Liver (tissue), 9 donors: ENCODE results near the gene RTN3. TPM values are rescaled to one million over a fixed set of nuclear protein-coding genes. Genes with fewer than 3 reads are reported as not detected.

Experiments
- DNase-seq: peaks from one replicate; pipeline ENCODE4 v3.0.0-alpha.2; 2017; ENCODE audit warnings: low spot score
- H3K27ac ChIP-seq, 2 donors: one replicate each; pipeline ENCODE4 v1.7.0; 2013; ENCODE audit warnings: inconsistent platforms in 2 of 2, low read length in 2 of 2, control low read depth in 1 of 2, low read depth in 1 of 2, mild to moderate bottlenecking in 1 of 2
- H3K27me3 ChIP-seq, 4 donors: one replicate each; pipeline versions ENCODE4 v1.6.1 to v1.7.0; 2013; ENCODE audit warnings: low read length in 3 of 4, inconsistent platforms in 1 of 4, mild to moderate bottlenecking in 1 of 4, moderate library complexity in 1 of 4; ENCODE audit not compliant: control insufficient read depth in 4 of 4, insufficient read depth in 4 of 4
- H3K36me3 ChIP-seq, 4 donors: one replicate each; pipeline versions ENCODE4 v1.6.1 to v1.7.0; 2013; ENCODE audit warnings: low read length in 3 of 4, mild to moderate bottlenecking in 3 of 4, low read depth in 1 of 4, moderate library complexity in 1 of 4; ENCODE audit not compliant: control insufficient read depth in 4 of 4, insufficient read depth in 3 of 4
- H3K4me1 ChIP-seq, 4 donors: one replicate each; pipeline versions ENCODE4 v1.6.1 to v1.7.0; 2013; ENCODE audit warnings: low read length in 3 of 4, mild to moderate bottlenecking in 3 of 4, moderate library complexity in 1 of 4; ENCODE audit not compliant: control insufficient read depth in 4 of 4, insufficient read depth in 4 of 4
- H3K4me3 ChIP-seq, 3 donors: one replicate each; pipeline versions ENCODE4 v1.6.1 to v1.7.0; 2013; ENCODE audit warnings: low read length in 3 of 3, control low read depth in 1 of 3, low read depth in 1 of 3, mild to moderate bottlenecking in 1 of 3
- H3K9ac ChIP-seq, 2 donors: one replicate each; pipeline ENCODE4 v1.7.0; 2013; ENCODE audit warnings: low read length in 2 of 2, mild to moderate bottlenecking in 2 of 2, moderate library complexity in 2 of 2, control low read depth in 1 of 2, low read depth in 1 of 2
- H3K9me3 ChIP-seq, 4 donors: one replicate each; pipeline versions ENCODE4 v1.6.1 to v1.7.0; 2013; ENCODE audit warnings: low read length in 3 of 4; ENCODE audit not compliant: control insufficient read depth in 4 of 4
- FOXA2 ChIP-seq: IDR thresholded peaks from 2 replicates; pipeline ENCODE4 v1.6.1; 2016; ENCODE audit warnings: antibody characterized with exemption
- GABPA ChIP-seq, 2 donors: IDR thresholded peaks in 1 of 2; conservative IDR thresholded peaks in 1 of 2; 2 replicates each; pipeline ENCODE4 v1.6.1; 2016; ENCODE audit warnings: antibody characterized with exemption in 2 of 2, mild to moderate bottlenecking in 1 of 2, moderate library complexity in 1 of 2
- HNF4A ChIP-seq, 2 donors: conservative IDR thresholded peaks; 2 replicates each; pipeline ENCODE4 v1.6.1; 2016; ENCODE audit warnings: antibody characterized with exemption in 2 of 2, mild to moderate bottlenecking in 2 of 2
- HNF4G ChIP-seq: IDR thresholded peaks from 2 replicates; pipeline ENCODE4 v1.6.1; 2016; ENCODE audit warnings: antibody characterized with exemption
- REST ChIP-seq: IDR thresholded peaks from 2 replicates; pipeline ENCODE4 v1.6.1; 2016; ENCODE audit warnings: antibody characterized with exemption, mild to moderate bottlenecking
- TAF1 ChIP-seq: conservative IDR thresholded peaks from 2 replicates; pipeline ENCODE4 v1.6.1; 2016; ENCODE audit warnings: antibody characterized with exemption, mild to moderate bottlenecking
- WGBS: extraction: QIAGEN DNeasy Blood & Tissue Kit; methylation state at CpG from one replicate; pipeline ENCODE4 v1.1.7; 2013; 5-methylcytosine and 5-hydroxymethylcytosine counted together
- polyA plus RNA-seq, 2 donors: library from polyadenylated mRNA; stranded (reverse) in 1 of 2; unstranded in 1 of 2; fragments of 200-250 nt in 1 of 2; fragments of >200 nt in 1 of 2; fragmentation: Nextera tagmentation in 1 of 2; extraction: Ambion mirVana in 1 of 2; gene quantifications; one replicate each; pipeline versions ENCODE4 v1.2.1 to v1.2.3, GENCODE V29; 2013 to 2015
- total RNA-seq, 2 donors: library from RNA; depleted of rRNA; stranded (reverse); fragments of >200 nt; gene quantifications; one replicate each; pipeline ENCODE4 v1.2.3, GENCODE V29; 2014
- donor health status: healthy.
- donor health status: healthy.
- donor health status: healthy.
- donor health status: healthy.
- donor health status: healthy.

Gene RTN3
- total and polyA plus RNA-seq, 4 donors: 29.7 to 49.3 (median 31.4) TPM

- DNase-seq: peak; percentile 36
- Histone ChIP-seq H3K9ac (peak overlapping the region in 1 of 2 donors; percentile 37), H3K36me3 (peaks cover 0 to 5% (median 2%) of the 10 kb centered on the region in 4 donors), H3K9me3 (no peaks in the 10 kb centered on the region), H3K4me3 (peak overlapping the region; percentile 66 to 74 (median 71)), H3K27ac (peak overlapping the region; percentile 86 to 98), H3K27me3 (no peaks in the 10 kb centered on the region), H3K4me1 (peaks cover 9 to 55% (median 36%) of the 10 kb centered on the region in 4 donors)
- TF ChIP-seq HNF4A (conservative IDR thresholded peaks at IDR 0.05) (no peak), TAF1 (no peak), REST (no peak), FOXA2 (no peak), GABPA (IDR thresholded peaks at IDR 0.05 in 1 of 2, conservative IDR thresholded peaks at IDR 0.05 in 1 of 2) (no peak), HNF4G (no peak)
- 32% methylated on average over 96 of the region's 96 CpGs for WGBS
Measured at GRCh38 chr11:63762654-63763495, 81.6 kb downstream of the RTN3 start.

- no peaks in the 10 kb centered on the region for H3K9me3 ChIP-seq
- H3K27me3 ChIP-seq: no peaks in the 10 kb centered on the region
- peak; percentile 56 for DNase-seq
- H3K27ac ChIP-seq: peak overlapping the region; percentile 86 to 98
- TF ChIP-seq REST (peak; percentile 27), TAF1 (no peak)
- H3K9ac ChIP-seq: no peak overlapping the region
- peaks cover 9 to 56% (median 37%) of the 10 kb centered on the region in 4 donors for H3K4me1 ChIP-seq
- H3K4me3 ChIP-seq: peak overlapping the region; percentile 66 to 74 (median 71)
- 39% methylated on average over 82 of the region's 82 CpGs for WGBS
- H3K36me3 ChIP-seq: peaks cover 0 to 5% (median 2%) of the 10 kb centered on the region in 4 donors
Measured at GRCh38 chr11:63763496-63764339, 82.4 kb downstream of the RTN3 start.
